Adrenal gland (tissue), 19 donors: ENCODE results near the gene DGAT2. TPM values are rescaled to one million over a fixed set of nuclear protein-coding genes. Genes with fewer than 3 reads are reported as not detected.

Experiments
- DNase-seq, 7 donors: peaks; one replicate each; pipeline ENCODE4 v3.0.0-alpha.2; 2019 to 2020
- H3K27ac ChIP-seq, 5 donors: fragments of 200-600 bp; sonication (generic) in 4 of 5; 1 replicate in 3 of 5; 2 replicates in 2 of 5; pipeline versions ENCODE4 v1.5.1 to v1.8.0; 2016 to 2020; ENCODE audit warnings: mild to moderate bottlenecking in 1 of 5
- H3K27me3 ChIP-seq: fragments of 200-600 bp; 2 replicates; pipeline ENCODE4 v1.8.0; 2021
- H3K36me3 ChIP-seq, 2 donors: fragments of 200-600 bp; replicated peaks in 1 of 2; 1 replicate in 1 of 2; 2 replicates in 1 of 2; pipeline versions ENCODE4 v1.5.1 to v1.8.0; 2018 to 2022
- H3K4me1 ChIP-seq, 2 donors: fragments of 200-600 bp; replicated peaks in 1 of 2; 1 replicate in 1 of 2; 2 replicates in 1 of 2; pipeline versions ENCODE4 v1.5.1 to v1.8.0; 2018 to 2021
- H3K4me3 ChIP-seq, 4 donors: fragments of 200-600 bp; sonication (generic) in 3 of 4; one replicate each; pipeline ENCODE4 v1.5.1; 2016 to 2018
- H3K9me3 ChIP-seq, 3 donors: fragments of 200-600 bp; sonication (generic) in 1 of 3; replicated peaks in 1 of 3; 1 replicate in 2 of 3; 2 replicates in 1 of 3; pipeline versions ENCODE4 v1.5.1 to v1.8.0; 2016 to 2021
- CTCF ChIP-seq, 6 experiments: fragments of 450-650 bp in 4 of 6; fragments of 200-600 bp in 2 of 6; sonication (generic) in 1 of 6; IDR thresholded peaks; 1 replicate in 5 of 6; 2 replicates in 1 of 6; pipeline versions ENCODE4 v1.5.1 to v1.8.0; 2016 to 2021; ENCODE audit warnings: antibody characterized with exemption in 6 of 6, mild to moderate bottlenecking in 2 of 6, moderate library complexity in 1 of 6
- POLR2A ChIP-seq, 2 donors: fragments of 450-650 bp; IDR thresholded peaks; one replicate each; pipeline ENCODE4 v1.6.1; 2017; ENCODE audit warnings: antibody characterized with exemption in 2 of 2, mild to moderate bottlenecking in 2 of 2, moderate library complexity in 1 of 2
- whole genome bisulfite sequencing, 4 donors: extraction: QIAGEN DNeasy Blood & Tissue Kit in 2 of 4; methylation state at CpG; one replicate each; pipeline versions ENCODE4 v1.1.5 to v1.1.7; 2013 to 2017; 5-methylcytosine and 5-hydroxymethylcytosine counted together
- intact Hi-C, 2 donors: fragments of 100-400 bp; cut with DNase I; formaldehyde crosslinking; loops; one replicate each; pipeline versions ENCODE4 v1.14.1 to v1.15.0; 2022 to 2023
- long read RNA-seq, 10 donors: library from polyadenylated mRNA in 3 of 10; unstranded in 2 of 10; stranded (forward) in 1 of 10; transcript quantifications; one replicate each; pipeline ENCODE4 v2.0.0 and lab custom pipeline, GENCODE V29; 2021 to 2026
- polyA plus RNA-seq, 3 donors: library from polyadenylated mRNA; stranded (reverse); fragments of 200-250 nt in 2 of 3; fragments of 350-450 nt in 1 of 3; fragmentation: Illumina TruSeq in 1 of 3; extraction: RNeasy Lipid Tissue Mini Kit (QIAGEN cat#74804) in 1 of 3; gene quantifications; one replicate each; pipeline ENCODE4 v1.2.3, GENCODE V29; 2013 to 2014
- total RNA-seq, 9 donors: library from RNA; depleted of rRNA in 4 of 9; stranded (reverse); fragments of >200 nt in 4 of 9; fragments of 120-200 nt in 1 of 9; fragmentation: NEBNext Ultra II Directional in 1 of 9; extraction: Animal tissue kit (Norgen Biotek cat#: 25700) in 1 of 9; gene quantifications; one replicate each; pipeline versions ENCODE4 v1.1.0 to v1.2.4, GENCODE V29; 2013 to 2023
- donor health status: healthy with polysubstance abuse.
- donor health status: Bipolar disorder and iron deficiency.
- donor health status: DM: yes; HTN: yes; CAD: no.
- donor health status: DM: no; HTN: no; CAD: no.
- donor health status: DM: no; HTN: no; CAD: no.
- donor health status: DM: yes; HTN: yes; CAD: no.

Gene DGAT2
- 10 to 100 TPM in 3 of 9 donors, 1 to 10 TPM in 6; 2.1 to 24.0 (median 9.1) TPM for total RNA-seq
- 10 to 100 TPM in 1 of 3 donors, 1 to 10 TPM in 2; 2.6 to 79.2 (median 4.0) TPM for polyA plus RNA-seq
- long read RNA-seq, donor 1 = 0 reads
- long read RNA-seq, donor 2 = 0 reads
- long read RNA-seq, donor 3, partial matches to known transcripts = 0 of 1 reads
- long read RNA-seq, donor 3, other reads (novel, unspliced or antisense) = 0 of 1 reads
- long read RNA-seq, donor 4, partial matches to known transcripts = 1 of 5 reads
- long read RNA-seq, donor 4, other reads (novel, unspliced or antisense) = 0 of 5 reads
- long read RNA-seq, donor 5, full-length matches to known transcripts = 13 of 16 reads
- long read RNA-seq, donor 5, partial matches to known transcripts = 1 of 16 reads
- long read RNA-seq, donor 5, other reads (novel, unspliced or antisense) = 2 of 16 reads
- long read RNA-seq, donor 6 = 0 reads
- long read RNA-seq, donor 7 = 0 reads
- long read RNA-seq, donor 8, partial matches to known transcripts = 0 of 4 reads
- long read RNA-seq, donor 8, other reads (novel, unspliced or antisense) = 0 of 4 reads
- long read RNA-seq, donor 9, partial matches to known transcripts = 0 of 1 reads
- long read RNA-seq, donor 9, other reads (novel, unspliced or antisense) = 0 of 1 reads
- long read RNA-seq, donor 10, transcript DGAT2-201 (8 exons, 2,453 nt) = major isoform, 5 of 5 reads
- long read RNA-seq, donor 10, partial matches to known transcripts = 0 of 5 reads
- long read RNA-seq, donor 10, other reads (novel, unspliced or antisense) = 0 of 5 reads

- DNase-seq = peak; percentile 42 to 75 (median 65)
- intact Hi-C loops = no loop called here
These were observed at the start of gene DGAT2 for GRCh38 chr11:75768112-75768908. Gene DGAT2, plus strand, starts transcription at chr11:75768778. Its CDS starts 214 bp downstream, at chr11:75768992.

GRCh38 chr11:75719340-75720239 lies 49.0 kb upstream of the DGAT2 start:
- Histone ChIP-seq H3K4me3 (no peak overlapping the region), H3K4me1 (no peaks in the 10 kb centered on the region), H3K27me3 (no peaks in the 10 kb centered on the region), H3K9me3 (no peaks in the 10 kb centered on the region), H3K27ac (no peak overlapping the region), H3K36me3 (no peaks in the 10 kb centered on the region)
- TF ChIP-seq POLR2A (IDR thresholded peaks at IDR 0.05) = no peak
- no peak for TF ChIP-seq CTCF (IDR thresholded peaks at IDR 0.05)
- peak in 1 of 7 donors; percentile 23 for DNase-seq
- WGBS, 4 donors = 90 to 96% (median 94%) methylated on average over 13 to 14 of the region's 14 CpGs
- intact Hi-C loops = loop anchor here (5.0 to 10.0 kb wide), 3 partner anchors 145 to 435 kb away; no protein-coding TSS in a partner anchor

More at GRCh38 chr11:75768112-75768908, at the start of gene DGAT2:
- Histone ChIP-seq H3K4me1 (peaks cover 13 to 14% of the 10 kb centered on the region in 2 donors), H3K9me3 (no peaks in the 10 kb centered on the region), H3K27ac (peak within 1 kb of the TSS in 1 of 5 donors; percentile 0), H3K27me3 (no peaks in the 10 kb centered on the region), H3K4me3 (peak within 1 kb of the TSS in 2 of 4 donors; percentile 24 to 54), H3K36me3 (no peaks in the 10 kb centered on the region)
- 0 to 5% (median 2%) methylated on average over 1 to 66 of the region's 66 CpGs for WGBS, 4 donors
- TF ChIP-seq CTCF (IDR thresholded peaks at IDR 0.05) (peak in 2 of 6 experiments; percentile 11 to 21), POLR2A (IDR thresholded peaks at IDR 0.05) (no peak)

- intact Hi-C loops = loop anchor here (5.0 to 10.0 kb wide), 3 partner anchors 144 to 434 kb away; no protein-coding TSS in a partner anchor
- no peak overlapping the region for H3K27ac ChIP-seq
- WGBS, 4 donors = 90 to 97% (median 95%) methylated on average over 6 of the region's 6 CpGs
- TF ChIP-seq CTCF (IDR thresholded peaks at IDR 0.05) (no peak), POLR2A (IDR thresholded peaks at IDR 0.05) (no peak)
- no peaks in the 10 kb centered on the region for H3K9me3 ChIP-seq
- no peak for DNase-seq
- no peaks in the 10 kb centered on the region for H3K36me3 ChIP-seq
- H3K4me3 ChIP-seq = no peak overlapping the region
- no peaks in the 10 kb centered on the region for H3K27me3 ChIP-seq
- H3K4me1 ChIP-seq = no peaks in the 10 kb centered on the region
These were observed 47.9 kb upstream of the DGAT2 start for GRCh38 chr11:75720639-75721038.
